HG02885 (cell line): Measurements from ENCODE around the gene ARSK.
A peak's percentile ranks its signal among the peaks of the same experiment; 100 is the strongest.
"Not testable (repeated sequence)": the region's sequence is repeated elsewhere in the genome, so short reads cannot be mapped to it uniquely, and the experiment has no call there.

ENCODE experiments used
- ATAC-seq: cut with Tn5 transposase; IDR thresholded peaks from one replicate; pipeline ENCODE4 v1.9.1; 2021; ENCODE audit warnings: mild to moderate bottlenecking; ENCODE audit not compliant: unreplicated experiment, poor library complexity

Gene ARSK

GRCh38 chr5:95620030-95620869 is 65.3 kb downstream of the ARSK start, which contains the start of gene GPR150:
TSS of gene GPR150 (plus strand) at chr5:95620087. CDS start at chr5:95620276, 189 bp downstream.
- peak; percentile 70 for ATAC-seq

- ATAC-seq: peak; percentile 55
Measured at GRCh38 chr5:95620870-95621838, 66.3 kb downstream of the ARSK start.

GRCh38 chr5:95621839-95622629 is 67.1 kb downstream of the ARSK start:
- ATAC-seq: no peak

- no peak for ATAC-seq
Measured at GRCh38 chr5:95623706-95624105, 68.8 kb downstream of the ARSK start.

- ATAC-seq: no peak
Measured at GRCh38 chr5:95624368-95624767, 69.5 kb downstream of the ARSK start.

- ATAC-seq: no peak
Measured at GRCh38 chr5:95626701-95627100, 71.8 kb downstream of the ARSK start.

GRCh38 chr5:95627971-95628810 is 73.3 kb downstream of the ARSK start:
- ATAC-seq: no peak

- ATAC-seq: no peak
Measured at GRCh38 chr5:95628933-95629332, 74.0 kb downstream of the ARSK start.

GRCh38 chr5:95630394-95630917 is 75.6 kb downstream of the ARSK start:
- no peak for ATAC-seq

- peak; percentile 10 for ATAC-seq
Measured at GRCh38 chr5:95631255-95631958, 76.5 kb downstream of the ARSK start.

- peak; percentile 94 for ATAC-seq
Measured at GRCh38 chr5:95631991-95632675, 77.2 kb downstream of the ARSK start.

- not testable (repeated sequence) for ATAC-seq
Measured at GRCh38 chr5:95632942-95633341, 78.0 kb downstream of the ARSK start.

GRCh38 chr5:95633671-95634070 is 78.8 kb downstream of the ARSK start:
- ATAC-seq: no peak

GRCh38 chr5:95634081-95634480 is 79.2 kb downstream of the ARSK start:
- no peak for ATAC-seq

- ATAC-seq: no peak
Measured at GRCh38 chr5:95638632-95639031, 83.7 kb downstream of the ARSK start.

GRCh38 chr5:95641741-95642220 is 86.9 kb downstream of the ARSK start:
- no peak for ATAC-seq

- ATAC-seq: no peak
Measured at GRCh38 chr5:95643152-95643551, 88.3 kb downstream of the ARSK start.
